Testis (tissue), 3 donors: ENCODE data around the gene UBASH3A. TPM values are rescaled to one million over a fixed set of nuclear protein-coding genes. Genes with fewer than 3 reads are reported as not detected.

Source experiments
- DNase-seq: peaks from one replicate; pipeline ENCODE4 v3.0.0-alpha.2; 2019
- H3K27ac ChIP-seq, 2 donors: fragments of 200-600 bp; sonication (generic); one replicate each; pipeline ENCODE4 v1.5.1; 2019
- H3K27me3 ChIP-seq: fragments of 200-600 bp; sonication (generic); one replicate; pipeline ENCODE4 v1.5.1; 2019
- H3K36me3 ChIP-seq: fragments of 200-600 bp; sonication (generic); one replicate; pipeline ENCODE4 v1.5.1; 2017; ENCODE audit warnings: low read depth; ENCODE audit errors: missing control alignments
- H3K4me1 ChIP-seq: fragments of 200-600 bp; sonication (generic); one replicate; pipeline ENCODE4 v1.5.1; 2019
- H3K4me3 ChIP-seq, 2 donors: fragments of 200-600 bp; sonication (generic); one replicate each; pipeline ENCODE4 v1.5.1; 2017 to 2019
- H3K9me3 ChIP-seq: fragments of 200-600 bp; sonication (generic); one replicate; pipeline ENCODE4 v1.5.1; 2017
- CTCF ChIP-seq, 3 experiments: fragments of 450-650 bp in 2 of 3; fragments of 200-600 bp in 1 of 3; sonication (generic) in 1 of 3; IDR thresholded peaks; one replicate each; pipeline ENCODE4 v1.5.1; 2016 to 2019; ENCODE audit warnings: antibody characterized with exemption in 3 of 3, mild to moderate bottlenecking in 2 of 3, moderate library complexity in 1 of 3
- POLR2A ChIP-seq: fragments of 450-650 bp; IDR thresholded peaks from one replicate; pipeline ENCODE4 v1.6.1; 2017; ENCODE audit warnings: antibody characterized with exemption, mild to moderate bottlenecking, moderate library complexity
- WGBS, 2 donors: methylation state at CpG; one replicate each; pipeline ENCODE4 v1.1.5; 2018; 5-methylcytosine and 5-hydroxymethylcytosine counted together
- intact Hi-C: fragments of 100-400 bp; cut with DNase I; formaldehyde crosslinking; loops from one replicate; pipeline ENCODE4 v1.15.1; 2023; ENCODE audit warnings: low total_unique reads
- polyA plus RNA-seq: library from polyadenylated mRNA; stranded (reverse); fragments of 350-450 nt; fragmentation: Illumina TruSeq; extraction: RNeasy Lipid Tissue Mini Kit (QIAGEN cat#74804); gene quantifications from one replicate; pipeline ENCODE4 v1.2.3, GENCODE V29; 2014; ENCODE audit warnings: low read depth, low replicate concordance; ENCODE audit not compliant: insufficient read depth
- total RNA-seq, 2 donors: library from RNA; depleted of rRNA; stranded (reverse); fragments of >200 nt; gene quantifications; one replicate each; pipeline ENCODE4 v1.2.3, GENCODE V29; 2016

UBASH3A gene
- total and polyA plus RNA-seq, 3 donors from 2014 or later: 0.39 to 1.4 (median 0.40) TPM

- Histone ChIP-seq H3K4me3 (no peak overlapping the region), H3K9me3 (no peaks in the 10 kb centered on the region), H3K27me3 (no peaks in the 10 kb centered on the region), H3K27ac (no peak overlapping the region), H3K4me1 (no peaks in the 10 kb centered on the region), H3K36me3 (no peaks in the 10 kb centered on the region)
- intact Hi-C loops: no loop called here
- TF ChIP-seq CTCF (IDR thresholded peaks at IDR 0.05): no peak
- WGBS, 2 donors: 92 to 93% methylated on average over 10 of the region's 10 CpGs
- DNase-seq: no peak
These were observed 77.0 kb downstream of the UBASH3A start for GRCh38 chr21:42480736-42481135.

DNA sequence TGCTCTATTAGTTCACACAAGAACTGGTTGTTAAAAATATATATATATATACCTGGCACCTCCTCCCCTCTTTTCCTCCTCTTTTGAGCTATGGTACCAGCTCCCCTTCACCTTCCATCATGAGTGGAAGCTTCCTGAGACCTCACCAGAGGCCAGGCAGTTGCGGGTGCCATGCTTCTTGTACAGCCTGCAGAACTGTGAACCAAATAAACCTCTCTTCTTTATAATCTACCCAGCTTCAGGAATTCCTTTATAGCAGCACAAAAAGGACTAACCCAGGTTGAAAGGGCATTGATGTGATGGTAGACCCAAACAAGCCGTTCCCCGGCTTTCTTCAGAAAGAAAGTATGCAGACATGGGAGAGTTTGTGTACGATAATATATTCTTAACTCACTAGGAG lies 77.5 kb downstream of the UBASH3A start:
- no peak for TF ChIP-seq POLR2A
- TF ChIP-seq CTCF (IDR thresholded peaks at IDR 0.05): no peak
- 91 to 93% methylated on average over 4 of the region's 4 CpGs for WGBS, 2 donors
- DNase-seq: no peak
- intact Hi-C loops: no loop called here
- Histone ChIP-seq H3K9me3 (no peaks in the 10 kb centered on the region), H3K4me3 (no peak overlapping the region), H3K4me1 (no peaks in the 10 kb centered on the region), H3K27me3 (no peaks in the 10 kb centered on the region), H3K36me3 (no peaks in the 10 kb centered on the region), H3K27ac (no peak overlapping the region)

GRCh38 chr21:42484966-42485365 lies 81.3 kb downstream of the UBASH3A start:
- intact Hi-C loops: no loop called here
- Histone ChIP-seq H3K4me1 (no peaks in the 10 kb centered on the region), H3K9me3 (no peaks in the 10 kb centered on the region), H3K27me3 (no peaks in the 10 kb centered on the region), H3K4me3 (no peak overlapping the region), H3K36me3 (no peaks in the 10 kb centered on the region), H3K27ac (no peak overlapping the region)
- TF ChIP-seq POLR2A: no peak
- 78 to 79% methylated on average over 7 of the region's 7 CpGs for WGBS, 2 donors
- DNase-seq: no peak

GRCh38 chr21:42486072-42486471 lies 82.4 kb downstream of the UBASH3A start:
- Histone ChIP-seq H3K4me3 (no peak overlapping the region), H3K27me3 (no peaks in the 10 kb centered on the region), H3K36me3 (no peaks in the 10 kb centered on the region), H3K27ac (no peak overlapping the region), H3K4me1 (no peaks in the 10 kb centered on the region), H3K9me3 (no peaks in the 10 kb centered on the region)
- no peak for DNase-seq
- WGBS, 2 donors: 93 to 96% methylated on average over 5 to 6 of the region's 6 CpGs
- intact Hi-C loops: no loop called here
- TF ChIP-seq POLR2A (no peak), CTCF (IDR thresholded peaks at IDR 0.05) (no peak)

DNA sequence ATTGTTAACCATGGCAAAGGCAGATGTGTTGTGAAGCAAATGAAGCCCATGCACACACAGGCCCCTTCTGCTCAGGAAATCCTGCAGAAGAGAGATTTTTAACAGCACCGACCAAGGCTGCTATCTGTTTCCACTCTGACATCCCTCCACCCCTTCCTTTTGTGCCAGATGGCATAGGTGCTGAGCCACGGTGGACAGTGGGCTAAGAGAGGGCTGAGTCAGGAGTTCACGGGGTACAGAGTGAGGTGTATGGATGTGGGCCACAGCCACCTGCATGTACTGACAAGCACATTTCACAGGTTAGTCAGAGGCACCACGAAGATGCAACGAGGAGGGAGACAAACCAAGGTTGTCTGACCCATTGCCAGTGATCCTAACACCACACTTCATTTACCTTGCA lies 82.8 kb downstream of the UBASH3A start:
- H3K4me3 ChIP-seq: no peak overlapping the region
- WGBS, 2 donors: 72 to 74% methylated on average over 5 of the region's 5 CpGs
- no peaks in the 10 kb centered on the region for H3K4me1 ChIP-seq
- no peaks in the 10 kb centered on the region for H3K9me3 ChIP-seq
- intact Hi-C loops: no loop called here
- TF ChIP-seq CTCF (IDR thresholded peaks at IDR 0.05): no peak
- no peak for TF ChIP-seq POLR2A
- H3K27ac ChIP-seq: no peak overlapping the region
- H3K36me3 ChIP-seq: no peaks in the 10 kb centered on the region
- no peaks in the 10 kb centered on the region for H3K27me3 ChIP-seq
- peak; percentile 11 for DNase-seq
